K562 (cell line): ENCODE measurements around the gene SPATS2. TPM values are rescaled to one million over a fixed set of nuclear protein-coding genes. Genes with fewer than 3 reads are reported as not detected.

Source experiments
- ATAC-seq: fragments of 200-7000 bp; cut with Tn5 transposase; 3 replicates; pipeline ENCODE4 v1.9.1; 2020; ENCODE audit warnings: moderate library complexity
- BruUV-seq: library from RNA; stranded (reverse); fragments of 400-500 nt; replicated peaks from 2 replicates; lab custom pipeline; 2021; lab: Mats Ljungman, UMichigan
- CTCF ChIA-PET: fragments of 300-600 bp; formaldehyde crosslinking; extraction: SDS; loops from one replicate; lab custom pipeline; 2021; ENCODE audit warnings: low intra/inter-chr PET ratio; lab: Yijun Ruan, JAX
- POLR2A ChIA-PET: fragments of 300-600, 350-650 bp; sonication (Branson Sonifier 250); formaldehyde crosslinking; extraction: SDS; loops from one replicate; lab custom pipeline; 2021; ENCODE audit warnings: antibody characterized with exemption, inconsistent platforms; lab: Yijun Ruan, JAX
- DNase-seq, 4 experiments: peaks; one replicate each; pipeline versions ENCODE4 v3.0.0 to v3.0.0-alpha.2; 2011 to 2018; ENCODE audit warnings: low spot score in 3 of 4, mixed read lengths in 3 of 4; ENCODE audit errors: extremely low read depth in 1 of 4
- FAIRE-seq: peaks from 2 replicates; lab custom pipeline; 2011; peaks lifted over from hg19 to GRCh38; lab: Jason Lieb, UNC
- H2AFZ ChIP-seq: 2 replicates; pipeline ENCODE4 v1.6.0; 2011; ENCODE audit warnings: low read depth, low read length, control low read depth, inconsistent platforms
- H3K27ac ChIP-seq: fragments of 200-600 bp; 3 replicates; pipeline ENCODE4 v1.8.0; 2011; ENCODE audit warnings: low read depth, mild to moderate bottlenecking, control low read depth, inconsistent platforms, low read length, moderate library complexity, mixed read lengths; ENCODE audit errors: extremely low read depth
- H3K27me3 ChIP-seq, 2 experiments: fragments of 300-600 bp in 1 of 2; 2 replicates in 1 of 2; 3 replicates in 1 of 2; pipeline versions ENCODE4 v1.6.0 to v1.8.0; 2011; ENCODE audit warnings: inconsistent platforms in 2 of 2, low read length in 2 of 2, mild to moderate bottlenecking in 1 of 2, mixed read lengths in 1 of 2, moderate library complexity in 1 of 2; ENCODE audit not compliant: control insufficient read depth in 2 of 2, insufficient read depth in 2 of 2
- H3K36me3 ChIP-seq: fragments of 300-600 bp; 3 replicates; pipeline ENCODE4 v1.8.0; 2011; ENCODE audit warnings: mild to moderate bottlenecking, low read length, inconsistent platforms; ENCODE audit not compliant: control insufficient read depth, insufficient read depth
- H3K4me1 ChIP-seq, 2 experiments: fragments of 200-600 bp in 1 of 2; replicated peaks in 1 of 2; 2 replicates in 1 of 2; 3 replicates in 1 of 2; pipeline versions ENCODE4 v1.5.1 to v1.8.0; 2011; ENCODE audit warnings: inconsistent platforms in 2 of 2, low read length in 2 of 2, mild to moderate bottlenecking in 1 of 2, mixed read lengths in 1 of 2, moderate library complexity in 1 of 2; ENCODE audit not compliant: control insufficient read depth in 2 of 2, insufficient read depth in 2 of 2
- H3K4me2 ChIP-seq: 2 replicates; pipeline ENCODE4 v1.6.1; 2011; ENCODE audit warnings: low read length, control low read depth, inconsistent platforms, mixed read lengths; ENCODE audit not compliant: insufficient read depth
- H3K4me3 ChIP-seq: fragments of 200-600 bp; sonication (generic), shearing (Covaris generic); 2 replicates; pipeline ENCODE4 v1.5.1; 2016; ENCODE audit warnings: control low read depth, inconsistent platforms
- H3K79me2 ChIP-seq: fragments of 200-600 bp; 3 replicates; pipeline ENCODE4 v1.8.0; 2011; ENCODE audit warnings: low read length, inconsistent platforms; ENCODE audit not compliant: control insufficient read depth, insufficient read depth
- H3K9ac ChIP-seq, 2 experiments: 2 replicates each; pipeline versions ENCODE4 v1.6.0 to v1.6.1; 2011; ENCODE audit warnings: low read depth in 2 of 2, low read length in 2 of 2, control low read depth in 1 of 2, inconsistent platforms in 1 of 2, mild to moderate bottlenecking in 1 of 2, mixed read lengths in 1 of 2; ENCODE audit not compliant: insufficient read depth in 1 of 2
- H3K9me1 ChIP-seq: one replicate; pipeline ENCODE4 v1.6.0; 2011; ENCODE audit warnings: inconsistent platforms, mild to moderate bottlenecking, low read length, moderate library complexity; ENCODE audit not compliant: control insufficient read depth, insufficient read depth
- H3K9me3 ChIP-seq: replicated peaks from 2 replicates; pipeline ENCODE4 v1.5.1; 2011; ENCODE audit warnings: low read depth, low read length, inconsistent platforms; ENCODE audit not compliant: control insufficient read depth, insufficient read depth
- H4K20me1 ChIP-seq: replicated peaks from 2 replicates; pipeline ENCODE4 v1.6.1; 2011; ENCODE audit warnings: low read length, inconsistent platforms, mixed read lengths; ENCODE audit not compliant: control insufficient read depth, insufficient read depth
- RFX7 ChIP-seq: fragments of 250-450 bp; sonication (Bioruptor Pico); IDR thresholded peaks from 2 replicates; pipeline ENCODE4 v1.5.1; 2021; ENCODE audit warnings: mild to moderate bottlenecking
- WGBS: fragments of 100-300 bp; shearing (Covaris generic); methylation state at CpG from one replicate; pipeline ENCODE4 v1.1.6; 2016; ENCODE audit warnings: low coverage, mixed read lengths; ENCODE audit not compliant: insufficient coverage; ENCODE audit errors: missing lambda C conversion rate; 5-methylcytosine and 5-hydroxymethylcytosine counted together
- in situ Hi-C: fragments of 300-500 bp; cut with MboI; formaldehyde crosslinking; loops from 4 replicates; pipeline ENCODE4 v1.15.0; 2018; ENCODE audit warnings: inconsistent platforms, mixed read lengths
- intact Hi-C: fragments of 100-400 bp; cut with micrococcal nuclease; formaldehyde crosslinking; loops from 2 replicates; pipeline ENCODE4 v1.14.2; 2022
- polyA plus RNA-seq, 8 experiments: library from polyadenylated mRNA; depleted of rRNA in 4 of 8; stranded (reverse) in 5 of 8; unstranded in 3 of 8; fragments of >200 nt; fragmentation: Nextera tagmentation in 2 of 8; fragmentation: Illumina TruSeq in 1 of 8; extraction: Ambion mirVana in 2 of 8; extraction: Trizol in 1 of 8; gene quantifications; 2 replicates each; pipeline versions ENCODE4 v1.2.1 to v1.2.3, GENCODE V29; 2011 to 2014; ENCODE audit warnings: inconsistent platforms in 1 of 8, missing spikeins in 1 of 8
- total RNA-seq, 7 experiments: library from RNA; depleted of rRNA in 6 of 7; stranded (reverse); fragments of >200 nt in 6 of 7; fragmentation: Illumina TruSeq in 2 of 7; extraction: Trizol in 2 of 7; gene quantifications; 2 replicates each; pipeline versions ENCODE4 v1.2.1 to v1.2.3, GENCODE V29; 2011 to 2021; ENCODE audit warnings: low replicate concordance in 1 of 7
- TF ChIP-seq, protein P1 (sequence below), 2 experiments: fragments of 450-650 bp in 1 of 2; sonication (generic) in 1 of 2; formaldehyde crosslinking in 1 of 2; IDR thresholded peaks; 2 replicates each; pipeline versions ENCODE4 v1.7.1 to v1.9.0; 2016 to 2022; ENCODE audit warnings: inconsistent platforms in 1 of 2, mild to moderate bottlenecking in 1 of 2, missing genetic modification reagents in 1 of 2

SPATS2 gene
- total and polyA plus RNA-seq, 9 of the 15 experiments (the other 6 are each of a cell fraction or from before 2014, with no cell fraction given): 5.4 to 48.2 (median 17.5) TPM

DNA sequence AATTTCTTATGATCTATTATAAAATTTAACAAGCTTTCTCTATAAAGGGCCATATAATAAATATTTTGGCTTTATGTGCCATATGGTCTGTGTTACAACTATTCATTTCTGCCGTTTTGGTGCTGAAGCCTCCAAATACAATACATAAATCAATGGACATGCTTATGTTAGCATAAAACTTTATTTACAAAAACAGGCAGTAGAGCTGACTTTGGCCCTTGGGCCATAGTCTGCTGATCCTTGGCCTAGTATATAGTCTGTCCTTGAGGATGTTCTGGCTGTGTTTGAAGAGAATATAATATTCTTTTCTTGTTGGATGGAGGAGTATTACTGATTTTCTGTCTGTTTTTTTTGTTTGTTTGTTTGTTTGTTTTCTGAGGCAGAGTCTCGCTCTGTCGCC is 81.6 kb downstream of the SPATS2 start:
- no peaks in the 10 kb centered on the region for H3K27me3 ChIP-seq
- no peaks in the 10 kb centered on the region for H3K36me3 ChIP-seq
- DNase-seq: no peak
- no peak overlapping the region for H3K27ac ChIP-seq
- CTCF ChIA-PET: no interaction called here
- TF ChIP-seq, protein P1, sequence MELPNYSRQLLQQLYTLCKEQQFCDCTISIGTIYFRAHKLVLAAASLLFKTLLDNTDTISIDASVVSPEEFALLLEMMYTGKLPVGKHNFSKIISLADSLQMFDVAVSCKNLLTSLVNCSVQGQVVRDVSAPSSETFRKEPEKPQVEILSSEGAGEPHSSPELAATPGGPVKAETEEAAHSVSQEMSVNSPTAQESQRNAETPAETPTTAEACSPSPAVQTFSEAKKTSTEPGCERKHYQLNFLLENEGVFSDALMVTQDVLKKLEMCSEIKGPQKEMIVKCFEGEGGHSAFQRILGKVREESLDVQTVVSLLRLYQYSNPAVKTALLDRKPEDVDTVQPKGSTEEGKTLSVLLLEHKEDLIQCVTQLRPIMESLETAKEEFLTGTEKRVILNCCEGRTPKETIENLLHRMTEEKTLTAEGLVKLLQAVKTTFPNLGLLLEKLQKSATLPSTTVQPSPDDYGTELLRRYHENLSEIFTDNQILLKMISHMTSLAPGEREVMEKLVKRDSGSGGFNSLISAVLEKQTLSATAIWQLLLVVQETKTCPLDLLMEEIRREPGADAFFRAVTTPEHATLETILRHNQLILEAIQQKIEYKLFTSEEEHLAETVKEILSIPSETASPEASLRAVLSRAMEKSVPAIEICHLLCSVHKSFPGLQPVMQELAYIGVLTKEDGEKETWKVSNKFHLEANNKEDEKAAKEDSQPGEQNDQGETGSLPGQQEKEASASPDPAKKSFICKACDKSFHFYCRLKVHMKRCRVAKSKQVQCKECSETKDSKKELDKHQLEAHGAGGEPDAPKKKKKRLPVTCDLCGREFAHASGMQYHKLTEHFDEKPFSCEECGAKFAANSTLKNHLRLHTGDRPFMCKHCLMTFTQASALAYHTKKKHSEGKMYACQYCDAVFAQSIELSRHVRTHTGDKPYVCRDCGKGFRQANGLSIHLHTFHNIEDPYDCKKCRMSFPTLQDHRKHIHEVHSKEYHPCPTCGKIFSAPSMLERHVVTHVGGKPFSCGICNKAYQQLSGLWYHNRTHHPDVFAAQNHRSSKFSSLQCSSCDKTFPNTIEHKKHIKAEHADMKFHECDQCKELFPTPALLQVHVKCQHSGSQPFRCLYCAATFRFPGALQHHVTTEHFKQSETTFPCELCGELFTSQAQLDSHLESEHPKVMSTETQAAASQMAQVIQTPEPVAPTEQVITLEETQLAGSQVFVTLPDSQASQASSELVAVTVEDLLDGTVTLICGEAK (IDR thresholded peaks at IDR 0.05): peak; percentile 77
- TF ChIP-seq, protein P1 (CRISPR knock-in tag; IDR thresholded peaks at IDR 0.05): peak; percentile 63; the same call in 1 of the 2 replicates
- no peak for TF ChIP-seq RFX7 (CRISPR knock-in tag)
- BruUV-seq: no TSS peak
- 80% methylated on average over 3 of the region's 3 CpGs for WGBS
- no peak for FAIRE-seq
- ATAC-seq: no peak
- no peak overlapping the region for H3K4me2 ChIP-seq
- H3K79me2 ChIP-seq: no peaks in the 10 kb centered on the region; the same call in 2 of the 3 replicates
- no peak overlapping the region for H3K9ac ChIP-seq
- in situ Hi-C loops: no loop called here
- POLR2A ChIA-PET: interaction anchor here (0.6 kb wide), 1 partner anchor 19 kb away, joined by 3 read pairs; no protein-coding TSS in a partner anchor
- H3K9me3 ChIP-seq: no peaks in the 10 kb centered on the region
- no peak overlapping the region for H3K4me3 ChIP-seq
- no peak overlapping the region for H2AFZ ChIP-seq
- H3K4me1 ChIP-seq: no peaks in the 10 kb centered on the region
- intact Hi-C loops: no loop called here
- no peaks in the 10 kb centered on the region for H4K20me1 ChIP-seq
- no peaks in the 10 kb centered on the region for H3K9me1 ChIP-seq
